Endodermal cell (in vitro differentiated cells): ENCODE data around the gene PACSIN1. TPM values are rescaled to one million over a fixed set of nuclear protein-coding genes. Genes with fewer than 3 reads are reported as not detected.

Experiments used
- DNase-seq: peaks from one replicate; pipeline ENCODE4 v3.0.0-alpha.2; 2017
- H3K27ac ChIP-seq: 2 replicates; pipeline ENCODE4 v1.5.1; 2013; ENCODE audit warnings: mild to moderate bottlenecking, low read depth, low read length, moderate library complexity
- H3K27me3 ChIP-seq: 2 replicates; pipeline ENCODE4 v1.6.1; 2013; ENCODE audit warnings: mild to moderate bottlenecking, low read length, moderate library complexity; ENCODE audit not compliant: insufficient read depth, control insufficient read depth, poor library complexity, severe bottlenecking
- H3K36me3 ChIP-seq: 2 replicates; pipeline ENCODE4 v1.7.0; 2013; ENCODE audit warnings: mild to moderate bottlenecking, low read length, moderate library complexity; ENCODE audit not compliant: control insufficient read depth, insufficient read depth
- H3K4me1 ChIP-seq: one replicate; pipeline ENCODE4 v1.7.0; 2013; ENCODE audit warnings: low read length; ENCODE audit not compliant: control insufficient read depth, insufficient read depth
- H3K4me3 ChIP-seq: 2 replicates; pipeline ENCODE4 v1.5.1; 2013; ENCODE audit warnings: mild to moderate bottlenecking, low read length, moderate library complexity
- H3K9ac ChIP-seq: 2 replicates; pipeline ENCODE4 v1.6.1; 2013; ENCODE audit warnings: mild to moderate bottlenecking, low read length, moderate library complexity; ENCODE audit not compliant: poor library complexity, severe bottlenecking; ENCODE audit errors: extremely low read depth
- H3K9me3 ChIP-seq: 2 replicates; pipeline ENCODE4 v1.6.1; 2013; ENCODE audit warnings: mild to moderate bottlenecking, low read length, moderate library complexity; ENCODE audit not compliant: control insufficient read depth
- H3K27ac Mint-ChIP-seq: 2 replicates; pipeline ENCODE4 v1.8.0; 2020; ENCODE audit warnings: mixed read lengths
- H3K27me3 Mint-ChIP-seq: 2 replicates; pipeline ENCODE4 v1.8.0; 2021; ENCODE audit warnings: mild to moderate bottlenecking, mixed read lengths; ENCODE audit not compliant: insufficient read depth
- H3K36me3 Mint-ChIP-seq: 2 replicates; pipeline ENCODE4 v1.8.0; 2020; ENCODE audit warnings: low read depth, mixed read lengths
- H3K4me1 Mint-ChIP-seq: 2 replicates; pipeline ENCODE4 v1.8.0; 2020; ENCODE audit warnings: mixed read lengths
- H3K4me3 Mint-ChIP-seq: 2 replicates; pipeline ENCODE4 v1.8.0; 2020; ENCODE audit warnings: mild to moderate bottlenecking, moderate library complexity, mixed read lengths
- H3K9me3 Mint-ChIP-seq: 2 replicates; pipeline ENCODE4 v1.8.0; 2020; ENCODE audit warnings: mild to moderate bottlenecking, mixed read lengths
- WGBS, 2 experiments: methylation state at CpG; one replicate each; pipeline versions ENCODE4 v1.1.5 to v1.1.7; 2013; ENCODE audit warnings: missing lambda C conversion rate in 2 of 2, mixed read lengths in 1 of 2; ENCODE audit not compliant: insufficient coverage in 1 of 2, insufficient read length in 1 of 2; 5-methylcytosine and 5-hydroxymethylcytosine counted together
- total RNA-seq, 2 donors: library from RNA; stranded (reverse); fragmentation: NEBNext Ultra II Directional in 1 of 2; extraction: Animal tissue kit (Norgen Biotek cat#: 25700) in 1 of 2; gene quantifications; 2 replicates in 1 of 2; 3 replicates in 1 of 2; pipeline ENCODE4 v1.2.1, GENCODE V29; 2021
- TF ChIP-seq, protein P1 (sequence below): fragments of 200-600 bp; sonication (generic); conservative IDR thresholded peaks from 2 replicates; pipeline ENCODE4 v1.5.0; 2021; ENCODE audit warnings: antibody characterized with exemption, mild to moderate bottlenecking

PACSIN1 gene
- total RNA-seq, 2 donors from 2014 or later = 7.2 to 7.3 TPM

DNA sequence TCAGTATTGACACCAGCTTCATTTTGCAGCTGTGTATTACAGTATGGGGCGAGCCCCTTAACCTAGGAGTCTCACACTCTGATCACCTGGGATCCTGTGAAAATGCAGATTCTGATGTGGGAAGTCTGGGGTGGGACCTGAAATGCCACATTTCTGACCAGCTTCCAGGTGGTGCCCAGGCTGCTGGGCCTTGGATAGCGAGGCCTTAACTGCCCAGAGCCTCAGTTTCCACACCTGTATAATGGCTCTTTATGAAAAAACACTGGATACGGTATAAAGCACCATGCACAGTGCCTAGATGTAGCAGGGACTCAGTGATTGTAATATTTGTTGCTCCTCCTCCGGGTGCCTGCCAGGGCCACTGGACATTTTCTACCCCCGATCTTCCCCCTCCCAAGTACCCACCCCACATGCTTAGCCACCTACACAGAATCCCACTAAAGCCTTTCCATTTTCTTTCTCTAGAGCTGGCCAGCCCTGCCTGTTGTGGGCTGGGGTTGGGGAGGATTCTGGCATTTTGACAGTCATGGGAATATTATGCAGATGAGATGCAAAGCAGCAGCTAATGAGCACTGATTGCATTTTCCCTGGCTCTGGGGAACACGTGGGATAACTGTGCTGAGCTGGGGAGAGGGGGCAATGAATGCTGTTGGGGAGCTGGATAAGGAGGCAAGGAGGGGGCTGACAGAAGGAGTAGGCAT is 45.5 kb downstream of the PACSIN1 start:
- Histone ChIP-seq H3K27ac (no peak overlapping the region), H3K4me3 (no peak overlapping the region), H3K4me1 (peaks cover 23% of the 10 kb centered on the region), H3K27me3 (peaks cover 35% of the 10 kb centered on the region), H3K9ac (no peak overlapping the region), H3K36me3 (no peaks in the 10 kb centered on the region), H3K9me3 (peaks cover 3% of the 10 kb centered on the region)
- Mint-ChIP-seq H3K36me3 (peaks cover 1% of the 10 kb centered on the region), H3K9me3 (peaks cover 8% of the 10 kb centered on the region), H3K27ac (no peak overlapping the region), H3K27me3 (peaks cover 52% of the 10 kb centered on the region), H3K4me3 (no peak overlapping the region), H3K4me1 (peaks cover 37% of the 10 kb centered on the region)
- TF ChIP-seq, protein P1, sequence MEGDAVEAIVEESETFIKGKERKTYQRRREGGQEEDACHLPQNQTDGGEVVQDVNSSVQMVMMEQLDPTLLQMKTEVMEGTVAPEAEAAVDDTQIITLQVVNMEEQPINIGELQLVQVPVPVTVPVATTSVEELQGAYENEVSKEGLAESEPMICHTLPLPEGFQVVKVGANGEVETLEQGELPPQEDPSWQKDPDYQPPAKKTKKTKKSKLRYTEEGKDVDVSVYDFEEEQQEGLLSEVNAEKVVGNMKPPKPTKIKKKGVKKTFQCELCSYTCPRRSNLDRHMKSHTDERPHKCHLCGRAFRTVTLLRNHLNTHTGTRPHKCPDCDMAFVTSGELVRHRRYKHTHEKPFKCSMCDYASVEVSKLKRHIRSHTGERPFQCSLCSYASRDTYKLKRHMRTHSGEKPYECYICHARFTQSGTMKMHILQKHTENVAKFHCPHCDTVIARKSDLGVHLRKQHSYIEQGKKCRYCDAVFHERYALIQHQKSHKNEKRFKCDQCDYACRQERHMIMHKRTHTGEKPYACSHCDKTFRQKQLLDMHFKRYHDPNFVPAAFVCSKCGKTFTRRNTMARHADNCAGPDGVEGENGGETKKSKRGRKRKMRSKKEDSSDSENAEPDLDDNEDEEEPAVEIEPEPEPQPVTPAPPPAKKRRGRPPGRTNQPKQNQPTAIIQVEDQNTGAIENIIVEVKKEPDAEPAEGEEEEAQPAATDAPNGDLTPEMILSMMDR = no peak
- DNase-seq = peak; percentile 43
- WGBS, 2 experiments = 76 to 92% methylated on average over 3 to 6 of the region's 6 CpGs

DNA sequence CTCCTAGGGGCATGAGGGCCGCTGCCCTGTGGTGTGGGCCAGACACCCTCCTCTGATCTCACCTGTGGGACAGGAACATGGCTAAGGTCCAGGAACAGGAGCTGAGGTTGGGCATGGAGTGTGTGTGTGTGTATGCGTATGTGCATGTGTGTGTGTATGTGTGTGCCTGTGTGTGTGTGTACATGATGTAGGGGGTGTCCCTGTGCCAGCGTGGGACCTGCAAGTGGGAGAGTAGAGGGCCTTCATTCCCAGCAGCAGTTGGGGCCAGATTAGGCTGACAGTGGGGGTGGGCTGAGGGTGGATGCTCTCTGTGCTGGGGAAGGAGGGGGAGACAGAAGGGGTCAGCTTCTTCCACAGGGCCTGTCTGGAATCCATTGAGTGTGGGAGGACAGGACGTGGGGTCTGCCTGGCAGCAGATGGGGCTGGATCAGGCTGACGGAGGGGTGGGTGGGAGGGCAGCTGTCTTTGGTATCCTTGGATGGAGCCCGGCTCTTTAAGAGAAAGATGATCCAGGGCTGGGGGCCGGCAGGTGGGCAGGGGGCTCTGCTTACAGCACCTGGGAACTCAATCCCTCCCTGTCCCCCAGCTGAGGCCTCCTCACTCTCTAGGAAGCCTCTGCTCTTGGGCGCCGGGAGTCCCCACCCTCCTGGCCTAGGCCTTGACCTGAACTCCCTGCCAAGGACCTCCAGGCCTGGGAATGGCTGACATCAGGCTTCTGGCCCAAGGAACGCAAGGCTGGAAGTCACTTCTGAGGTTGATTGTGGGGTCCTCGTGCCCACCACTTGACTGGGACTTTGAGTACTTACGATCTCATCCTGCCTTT is 46.2 kb downstream of the PACSIN1 start:
- no peak overlapping the region for H3K27ac Mint-ChIP-seq

DNA sequence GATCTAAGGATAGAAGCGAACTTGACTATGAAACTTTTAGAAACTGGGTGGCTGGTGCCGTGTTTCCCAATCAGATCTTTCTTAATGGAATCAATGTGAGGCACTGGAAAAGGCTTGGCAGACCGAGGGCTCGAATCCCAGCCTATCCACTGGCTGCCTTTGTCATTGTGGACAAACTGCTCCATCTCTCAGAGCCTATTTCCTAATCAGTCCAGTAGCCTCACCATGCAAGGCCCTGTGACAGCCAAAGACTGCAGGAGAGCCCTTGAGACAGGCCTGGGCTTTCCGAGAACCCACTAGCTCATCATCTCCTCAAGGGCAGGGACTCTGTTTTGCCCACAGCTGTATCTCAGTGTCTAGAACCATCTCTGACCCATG is 46.9 kb downstream of the PACSIN1 start:
- H3K36me3 ChIP-seq = no peaks in the 10 kb centered on the region
- H3K9ac ChIP-seq = no peak overlapping the region
- Mint-ChIP-seq H3K4me1 (peaks cover 34% of the 10 kb centered on the region), H3K27me3 (peaks cover 62% of the 10 kb centered on the region), H3K9me3 (peaks cover 8% of the 10 kb centered on the region), H3K36me3 (peaks cover 1% of the 10 kb centered on the region), H3K27ac (no peak overlapping the region), H3K4me3 (no peak overlapping the region)
- H3K9me3 ChIP-seq = peaks cover 3% of the 10 kb centered on the region
- peak; percentile 44 for DNase-seq
- no peak overlapping the region for H3K4me3 ChIP-seq
- H3K4me1 ChIP-seq = peaks cover 23% of the 10 kb centered on the region
- H3K27me3 ChIP-seq = peaks cover 38% of the 10 kb centered on the region
- 82 to 93% methylated on average over 5 of the region's 5 CpGs for WGBS, 2 experiments
- TF ChIP-seq, protein P1 = no peak
- H3K27ac ChIP-seq = no peak overlapping the region

More for the DNA sequence above, 46.2 kb downstream of the PACSIN1 start:
- no peaks in the 10 kb centered on the region for H3K36me3 ChIP-seq
- peaks cover 23% of the 10 kb centered on the region for H3K4me1 ChIP-seq
- TF ChIP-seq, protein P1 = no peak
- H3K4me3 ChIP-seq = no peak overlapping the region
- H3K27me3 Mint-ChIP-seq = peaks cover 57% of the 10 kb centered on the region
- H3K36me3 Mint-ChIP-seq = peaks cover 1% of the 10 kb centered on the region
- H3K4me1 Mint-ChIP-seq = peaks cover 32% of the 10 kb centered on the region
- H3K9me3 Mint-ChIP-seq = peaks cover 8% of the 10 kb centered on the region
- no peak overlapping the region for H3K9ac ChIP-seq
- peaks cover 3% of the 10 kb centered on the region for H3K9me3 ChIP-seq
- H3K4me3 Mint-ChIP-seq = no peak overlapping the region
- 70 to 79% methylated on average over 4 to 12 of the region's 12 CpGs for WGBS, 2 experiments
- peak; percentile 47 for DNase-seq
- peaks cover 38% of the 10 kb centered on the region for H3K27me3 ChIP-seq
- H3K27ac ChIP-seq = no peak overlapping the region
